GM18858 (cell line): ENCODE results near the gene BARD1.
A peak's percentile ranks its signal among the peaks of the same experiment; 100 is the strongest.
"Not testable (repeated sequence)": the region's sequence is repeated elsewhere in the genome, so short reads cannot be mapped to it uniquely, and the experiment has no call there.

Experiments
- ATAC-seq: cut with Tn5 transposase; IDR thresholded peaks from one replicate; pipeline ENCODE4 v1.9.1; 2021; ENCODE audit not compliant: unreplicated experiment

BARD1 gene

DNA sequence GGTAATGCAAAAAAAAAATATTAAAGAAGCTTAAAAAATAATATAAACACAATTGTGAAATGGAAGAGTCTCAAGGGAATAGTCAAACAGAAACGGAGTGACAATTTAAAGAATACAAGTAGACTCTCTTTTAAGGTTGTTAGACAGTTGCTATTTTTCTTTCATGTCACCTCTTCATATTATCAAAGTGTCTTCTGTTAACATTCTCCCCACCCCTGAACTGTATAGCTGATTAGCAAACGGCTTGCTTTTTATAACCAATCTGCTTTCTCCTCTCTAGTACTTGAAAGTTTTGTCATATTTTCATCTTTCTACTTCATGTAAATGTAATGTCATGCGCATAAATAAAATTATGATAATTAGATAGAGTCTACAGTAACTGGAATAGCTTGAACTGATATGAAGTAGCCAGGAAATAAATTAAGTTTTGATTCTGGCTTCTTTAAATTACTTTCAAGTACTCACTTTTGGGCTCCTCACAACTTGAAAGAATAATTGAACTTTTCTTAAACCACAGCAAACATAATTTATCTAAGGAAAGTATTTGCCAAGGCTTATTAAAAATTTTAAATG, 37.0 kb downstream of the BARD1 start:
- ATAC-seq, result no peak

DNA sequence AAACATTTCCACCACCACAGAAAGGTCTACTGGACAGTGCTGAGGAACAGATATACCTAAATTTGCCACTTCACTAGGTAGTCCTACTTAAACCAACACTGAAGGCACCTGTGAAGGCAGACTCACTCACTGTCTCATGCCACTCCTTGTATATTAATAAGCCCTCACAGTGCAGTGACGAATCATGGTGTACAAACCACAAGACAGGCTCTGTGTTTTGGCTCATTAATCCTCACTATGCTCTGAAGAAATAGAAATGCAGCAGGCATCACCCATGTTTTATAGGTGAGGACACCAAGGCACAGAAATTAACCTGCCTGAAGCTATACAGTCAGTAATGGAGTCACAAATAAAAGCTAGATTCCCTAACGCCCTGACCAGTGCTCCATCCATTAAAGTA, 44.3 kb downstream of the BARD1 start:
- no peak for ATAC-seq

DNA sequence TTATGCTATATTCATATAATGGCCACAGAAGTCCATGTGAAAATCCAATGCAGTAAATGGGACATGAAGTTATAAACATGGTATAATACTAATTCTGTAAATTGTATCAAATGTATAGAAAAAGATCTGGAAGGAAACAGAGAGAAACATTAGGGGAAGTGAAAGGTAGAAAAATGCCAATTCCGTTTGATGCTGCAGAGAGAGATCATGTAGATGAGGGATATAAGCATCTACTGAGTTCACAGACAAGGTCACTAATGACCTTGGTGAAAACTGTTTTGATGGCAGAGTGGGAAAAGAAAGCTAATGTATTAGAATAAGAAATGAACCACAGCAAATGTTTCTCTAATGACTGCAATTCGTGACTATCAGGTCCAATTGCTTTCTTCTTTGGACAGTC, 56.0 kb downstream of the BARD1 start:
- ATAC-seq, result no peak

DNA sequence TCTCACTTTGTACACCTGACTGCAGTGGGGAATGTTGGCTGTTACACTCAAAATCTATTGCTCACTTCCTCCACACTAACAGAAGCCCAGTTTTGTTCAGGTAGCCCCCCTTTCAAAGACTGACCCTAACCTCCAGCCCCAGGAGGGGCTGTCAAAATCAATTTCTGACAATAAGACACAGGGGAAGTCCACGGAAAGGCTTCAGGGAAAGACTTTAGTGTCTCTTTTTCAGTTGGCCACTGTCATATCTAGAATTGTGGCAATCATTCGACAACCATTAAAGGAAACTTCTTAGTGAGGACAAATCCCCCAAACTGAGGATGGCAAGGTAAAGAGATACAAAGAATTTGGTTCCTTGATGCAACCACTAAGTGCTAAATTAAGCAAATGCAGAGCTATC, 59.0 kb downstream of the BARD1 start:
- ATAC-seq, result no peak

DNA sequence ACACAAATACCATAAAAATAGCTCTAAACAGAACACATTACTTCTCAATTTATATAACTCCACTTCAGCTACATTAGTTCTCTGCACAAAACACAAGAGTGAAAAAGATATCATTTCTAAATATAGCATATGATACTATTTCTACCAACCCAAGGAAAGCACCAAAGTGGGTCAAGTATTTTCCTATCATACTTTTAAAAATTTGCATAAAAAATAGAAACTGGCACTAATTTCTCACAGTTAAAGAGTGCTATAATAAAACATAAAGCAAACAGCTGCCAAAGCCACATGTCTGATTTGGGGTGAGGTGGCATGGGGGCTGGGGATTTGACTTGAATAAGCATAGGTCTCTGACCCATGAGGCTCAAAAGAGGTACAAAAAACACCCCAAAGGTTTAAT, 61.5 kb downstream of the BARD1 start:
- ATAC-seq, result peak; percentile 50

DNA sequence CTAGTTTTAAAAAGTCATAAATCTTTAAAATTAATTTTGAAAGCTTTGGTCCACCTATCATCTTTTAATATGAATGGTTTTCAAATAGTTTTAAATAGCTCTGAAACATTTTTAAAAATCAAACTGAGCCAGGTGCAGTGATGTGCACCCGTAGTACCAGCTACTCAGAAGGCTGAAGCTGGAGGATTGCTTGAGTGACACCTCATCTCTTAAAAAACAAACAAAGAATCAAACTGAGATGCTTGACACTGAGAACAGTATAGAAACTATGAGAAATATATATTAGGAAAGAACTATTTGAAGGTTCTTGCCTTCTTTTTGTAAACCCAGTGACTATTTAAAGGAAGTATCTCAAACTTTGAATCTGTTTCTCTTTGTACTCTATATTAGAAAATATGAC, 67.4 kb downstream of the BARD1 start:
- ATAC-seq, result peak; percentile 34

DNA sequence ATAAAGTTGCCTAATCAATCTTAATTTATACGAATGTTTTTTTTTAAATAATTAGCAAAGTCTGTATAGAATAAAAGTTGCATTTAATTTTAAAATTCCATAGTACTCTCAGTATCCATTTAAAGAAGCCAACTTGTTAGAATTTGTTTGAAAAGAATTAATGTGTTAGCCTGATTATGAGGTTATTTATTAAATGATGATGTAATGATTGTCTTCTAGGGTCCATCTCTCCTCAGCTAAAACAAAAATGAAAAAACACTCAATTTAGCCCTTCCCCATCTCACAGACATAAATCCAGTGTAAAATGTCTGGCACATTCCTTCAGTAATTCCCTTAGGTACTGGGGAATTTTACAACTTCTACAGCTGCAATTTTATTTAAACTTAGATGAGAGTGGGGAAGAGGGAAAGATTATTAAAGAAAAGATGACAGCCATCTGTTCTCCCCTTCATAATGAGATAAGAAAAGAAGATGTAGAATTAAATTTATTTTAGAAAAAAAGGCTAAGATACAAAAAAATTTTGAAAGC, 68.6 kb downstream of the BARD1 start:
- no peak for ATAC-seq

DNA sequence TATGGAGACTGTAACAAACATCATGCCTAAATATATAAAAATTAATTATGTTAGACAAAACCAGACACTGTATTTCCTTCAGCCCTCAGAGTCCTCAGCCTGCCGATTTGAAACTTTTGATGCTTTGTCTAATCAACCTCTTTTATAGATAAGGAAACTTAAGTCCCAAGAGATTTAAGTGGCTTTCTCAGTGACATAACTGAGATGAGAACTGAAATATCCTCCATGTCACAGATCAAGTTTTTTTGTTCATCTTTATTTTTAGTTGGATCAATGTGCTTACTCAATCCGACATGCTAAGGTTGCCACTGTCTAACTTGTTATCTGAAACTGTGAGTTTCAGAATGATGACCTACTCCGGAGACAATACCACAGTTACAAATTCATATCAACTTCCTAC, 72.3 kb downstream of the BARD1 start:
- ATAC-seq, result peak; percentile 96

DNA sequence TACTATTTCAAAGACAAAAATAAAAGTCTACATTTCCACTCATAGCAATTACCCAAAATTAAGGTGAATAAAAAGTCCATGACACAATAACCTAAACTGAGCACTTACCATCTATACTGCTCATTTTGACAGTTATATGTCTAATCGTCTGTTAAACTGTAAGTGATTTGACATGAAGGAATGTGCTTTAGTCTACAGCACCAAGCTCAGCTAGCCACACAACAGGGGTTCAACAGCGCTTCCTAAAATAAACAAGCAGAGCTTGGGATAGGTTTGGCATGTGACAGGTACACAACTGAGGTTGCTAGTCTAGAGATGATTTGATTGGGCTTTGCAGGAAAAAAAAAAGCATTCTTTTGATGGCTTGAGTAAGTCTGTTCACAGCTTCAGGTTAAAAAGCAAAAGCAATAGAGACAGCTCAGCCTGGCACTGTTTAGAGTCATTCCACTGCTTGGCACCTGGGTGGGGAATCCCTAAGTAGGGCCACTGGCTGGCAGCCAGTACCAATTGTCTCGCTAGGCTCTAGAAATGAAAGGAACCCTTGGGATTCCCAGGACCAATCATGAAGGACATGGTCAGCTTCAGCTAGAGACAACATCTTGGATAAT, 78.6 kb downstream of the BARD1 start:
- peak; percentile 46 for ATAC-seq

DNA sequence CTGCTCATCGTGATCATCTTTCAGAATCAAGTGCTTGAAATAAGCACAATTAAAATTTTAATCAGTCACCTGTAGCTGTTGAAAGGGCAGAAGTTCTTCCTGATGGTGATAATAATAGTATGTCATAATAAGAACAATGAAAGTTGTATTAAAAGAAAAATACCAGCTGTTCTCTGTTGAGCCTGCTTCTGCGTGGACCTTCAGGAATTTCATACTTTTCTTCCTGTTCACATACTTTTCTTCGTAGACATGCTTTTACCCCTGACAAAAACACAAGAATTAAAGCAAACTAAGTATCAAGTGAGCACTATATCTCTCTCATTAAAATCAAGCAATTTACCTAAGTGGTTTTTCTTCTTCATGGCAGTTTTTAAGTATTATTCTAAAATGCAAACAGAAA, 79.2 kb downstream of the BARD1 start:
- ATAC-seq, result no peak

DNA sequence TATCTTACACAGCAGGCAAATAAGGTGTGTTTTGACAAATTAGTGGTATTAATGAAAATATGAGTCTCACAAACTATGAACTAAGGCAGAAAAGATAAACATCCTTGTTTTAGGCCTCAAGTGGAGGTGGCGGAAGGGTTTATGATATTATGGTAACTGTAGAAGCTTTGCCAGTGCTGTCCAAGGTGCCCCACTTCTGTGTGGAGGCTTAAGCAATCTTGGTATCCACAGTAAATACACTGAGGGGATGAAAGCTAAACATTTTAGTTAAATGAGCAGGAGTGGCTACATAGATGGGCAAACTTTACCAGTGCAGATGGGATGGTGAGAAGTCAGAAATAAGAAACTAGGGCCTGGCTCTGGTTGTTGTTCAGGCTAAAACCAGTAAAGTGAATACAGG, 84.7 kb downstream of the BARD1 start:
- ATAC-seq, result no peak

DNA sequence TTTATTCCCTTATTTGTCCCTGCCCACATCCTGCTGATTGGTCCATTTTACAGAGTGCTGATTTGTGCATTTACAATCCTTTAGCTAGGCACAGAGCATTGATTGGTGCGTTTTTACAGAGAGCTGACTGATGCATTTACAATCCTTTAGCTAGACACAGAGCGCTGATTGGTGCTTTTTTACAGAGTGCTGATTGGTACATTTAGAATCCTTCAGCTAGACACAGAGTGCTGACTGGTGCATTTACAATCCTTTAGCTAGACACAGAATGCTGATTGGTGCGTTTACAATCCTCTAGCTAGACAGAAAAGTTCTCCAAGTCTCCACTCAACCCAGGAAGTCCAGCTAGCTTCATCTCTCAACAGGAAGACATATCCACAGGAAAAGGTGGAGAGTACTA, 91.6 kb downstream of the BARD1 start:
- ATAC-seq, result not testable (repeated sequence)

DNA sequence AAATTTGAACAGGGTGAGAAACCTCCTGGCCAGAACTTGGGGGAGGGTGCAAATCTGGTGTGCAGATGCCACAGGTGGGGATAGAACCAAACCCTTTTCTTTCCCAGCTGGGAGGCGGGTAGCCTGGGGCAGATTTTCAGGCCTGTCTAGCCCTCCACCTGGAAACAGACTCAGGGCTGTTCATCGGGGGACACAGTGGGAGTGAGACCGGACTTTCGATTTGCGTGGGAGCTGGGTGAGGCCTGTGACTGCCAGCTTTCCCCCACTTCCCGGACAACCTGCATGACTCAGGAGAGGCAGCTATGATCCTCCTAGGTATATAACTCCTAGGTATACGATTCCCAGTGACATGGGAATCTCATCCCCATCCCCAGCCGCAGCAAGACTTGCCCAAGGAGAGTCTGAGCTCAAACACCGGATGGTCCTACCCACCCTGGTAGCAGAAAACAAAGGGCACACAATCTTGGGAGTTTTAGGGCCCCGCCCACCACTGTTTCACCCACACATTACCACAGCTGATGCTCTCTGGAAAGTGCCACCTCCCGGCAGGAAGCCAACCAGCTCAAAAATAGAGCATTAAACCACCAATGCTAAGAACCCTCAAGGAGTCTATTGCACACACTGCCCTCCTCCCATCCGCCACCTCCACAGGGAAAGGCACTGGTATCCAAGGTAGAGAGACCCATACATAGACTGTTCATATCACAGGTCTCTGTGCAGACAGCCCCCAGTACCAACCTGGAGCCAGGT, 92.5 kb downstream of the BARD1 start:
- ATAC-seq, result no peak

DNA sequence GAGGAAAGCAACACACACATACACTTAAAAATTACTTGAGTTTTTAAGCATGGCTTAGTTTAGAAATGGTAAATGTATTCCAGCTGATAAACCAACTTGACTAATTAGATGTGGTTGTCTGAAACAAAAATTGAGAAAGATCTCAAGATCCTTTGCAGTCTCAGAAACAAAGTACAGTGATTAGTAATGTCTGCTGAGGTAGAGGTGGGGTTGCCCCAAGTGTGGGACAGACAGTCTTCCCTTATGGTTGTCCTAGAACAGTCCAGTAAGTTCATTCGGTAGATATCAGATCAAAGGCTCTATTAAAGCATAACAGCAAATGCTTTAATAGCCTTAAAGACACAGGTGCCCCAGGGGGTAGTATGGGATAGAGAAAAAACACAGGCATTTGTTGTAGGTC, 94.5 kb downstream of the BARD1 start:
- no peak for ATAC-seq

DNA sequence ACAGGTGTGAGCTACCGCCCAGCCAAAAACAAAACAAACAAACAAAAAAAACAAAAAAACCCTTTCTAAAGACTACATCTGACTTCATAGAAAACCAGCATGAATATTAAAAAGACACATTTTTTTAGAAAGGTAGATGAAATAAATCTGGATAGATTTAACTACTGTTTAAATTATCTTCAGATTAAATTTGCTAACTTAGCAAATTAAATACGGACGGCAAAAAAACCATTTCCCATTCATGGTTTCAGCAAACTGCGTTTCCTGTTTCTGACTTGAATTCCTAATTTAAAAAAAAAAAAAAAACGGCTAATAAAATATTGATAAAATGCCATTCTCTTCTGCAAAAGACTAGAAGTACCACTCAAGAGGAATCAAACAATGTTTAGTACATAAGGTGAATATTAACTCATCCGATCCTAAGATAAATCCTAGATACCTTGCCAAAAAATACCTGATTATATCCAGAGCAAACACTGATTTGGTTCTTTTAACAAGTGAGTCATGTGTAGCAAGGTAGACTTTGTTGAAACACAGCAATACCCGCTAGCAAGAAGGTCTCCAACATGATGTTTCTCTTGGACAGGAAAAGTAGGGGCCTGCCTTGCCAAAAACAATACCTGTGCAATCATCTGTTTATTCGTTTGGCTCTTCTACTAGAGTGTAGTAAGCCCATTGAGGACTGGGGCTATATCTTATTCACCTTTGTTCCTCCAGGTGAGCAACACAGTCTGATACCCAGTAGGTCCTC, 96.2 kb downstream of the BARD1 start:
- no peak for ATAC-seq

DNA sequence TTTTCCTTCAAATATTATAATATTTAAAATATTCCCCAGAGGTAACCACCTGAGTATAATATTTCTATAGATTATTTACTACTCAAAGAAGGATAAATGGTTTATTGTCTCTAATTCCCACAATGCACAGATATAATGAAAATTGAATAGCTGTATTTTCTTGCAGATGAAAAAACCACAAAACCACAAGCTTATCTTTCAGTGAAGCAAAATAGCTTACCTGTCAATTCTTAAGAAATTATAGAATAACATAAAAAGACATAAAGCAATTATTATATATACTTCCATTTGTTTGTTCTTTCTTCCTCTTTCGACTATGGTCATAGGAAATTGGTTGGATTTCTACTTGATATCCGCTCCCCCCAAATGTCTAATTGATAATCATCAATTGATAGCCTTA, 98.8 kb downstream of the BARD1 start:
- ATAC-seq, result no peak

DNA sequence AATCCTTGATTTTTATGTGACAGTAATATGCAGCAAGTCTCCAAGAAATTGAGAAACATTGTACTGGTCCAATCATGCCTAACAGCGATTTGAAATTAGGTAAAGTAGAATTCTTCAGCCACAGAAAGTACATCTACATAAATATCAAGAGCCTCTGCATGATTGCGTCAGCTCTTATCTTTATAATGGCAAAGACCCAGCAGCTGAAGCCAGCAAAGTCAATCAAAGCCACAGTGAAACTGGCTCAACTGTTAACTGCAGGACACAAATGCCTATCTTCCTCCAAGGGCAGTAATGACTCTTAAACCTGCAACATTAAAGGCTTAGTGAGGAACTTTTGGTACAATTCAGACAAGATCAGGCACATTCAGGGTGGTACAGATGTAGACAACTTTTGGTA, 102.5 kb downstream of the BARD1 start:
- ATAC-seq, result no peak

DNA sequence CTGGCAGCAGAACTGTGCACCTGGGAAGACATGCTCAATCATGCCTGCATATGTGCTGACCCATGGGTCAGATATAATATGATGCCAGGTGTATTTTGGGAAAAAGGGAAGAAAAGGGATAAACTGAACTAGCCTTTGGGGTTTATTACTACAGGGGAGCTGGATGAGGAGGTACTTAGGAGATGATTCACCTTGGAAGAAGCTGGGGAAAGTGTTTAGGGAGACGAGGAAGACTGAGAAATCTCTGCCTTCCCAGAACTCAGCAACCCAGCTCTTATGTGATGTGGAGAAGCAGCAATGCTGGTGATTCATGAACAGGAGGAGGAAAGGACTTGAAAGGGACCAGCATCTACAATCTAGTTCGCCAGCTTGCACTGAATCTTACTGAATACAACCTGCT, 110.2 kb downstream of the BARD1 start:
- ATAC-seq, result no peak

DNA sequence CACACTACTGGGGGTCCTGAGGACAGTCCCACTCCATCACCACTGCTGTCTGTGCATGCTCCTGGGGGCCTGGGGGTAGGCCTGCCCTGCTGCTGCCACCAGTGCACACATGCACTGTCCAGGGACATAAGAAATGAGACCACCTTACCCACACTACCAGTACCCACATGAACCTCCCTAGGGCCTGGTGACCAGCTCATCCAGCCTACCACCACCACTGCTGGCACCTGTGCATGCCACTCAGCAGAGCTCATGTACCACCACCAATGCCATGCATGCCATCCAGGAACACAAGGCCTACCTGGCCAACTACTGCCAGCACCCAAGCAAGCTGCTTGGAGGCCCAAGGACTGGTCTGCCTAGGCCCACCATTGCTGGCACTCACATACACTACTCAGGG, 112.8 kb downstream of the BARD1 start:
- no peak for ATAC-seq

DNA sequence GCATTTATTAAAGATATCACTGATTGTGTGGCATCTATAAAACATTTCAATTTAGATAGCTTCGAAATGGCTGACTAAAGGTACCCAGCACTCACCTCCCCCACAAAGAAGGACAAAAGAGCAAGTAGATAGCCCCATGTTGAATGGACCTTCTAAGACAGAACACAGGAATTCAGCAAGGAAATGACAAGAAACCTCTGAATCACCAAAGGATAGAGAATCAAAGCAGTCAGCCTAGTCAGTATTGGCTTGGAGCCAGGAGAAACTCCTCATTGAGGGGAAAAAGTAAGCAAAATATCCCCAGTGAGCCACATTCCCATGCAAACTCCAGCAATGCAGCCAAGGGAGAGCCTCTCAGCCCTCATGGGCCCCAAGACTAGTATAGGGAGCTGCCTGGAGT, 113.7 kb downstream of the BARD1 start:
- ATAC-seq, result no peak

DNA sequence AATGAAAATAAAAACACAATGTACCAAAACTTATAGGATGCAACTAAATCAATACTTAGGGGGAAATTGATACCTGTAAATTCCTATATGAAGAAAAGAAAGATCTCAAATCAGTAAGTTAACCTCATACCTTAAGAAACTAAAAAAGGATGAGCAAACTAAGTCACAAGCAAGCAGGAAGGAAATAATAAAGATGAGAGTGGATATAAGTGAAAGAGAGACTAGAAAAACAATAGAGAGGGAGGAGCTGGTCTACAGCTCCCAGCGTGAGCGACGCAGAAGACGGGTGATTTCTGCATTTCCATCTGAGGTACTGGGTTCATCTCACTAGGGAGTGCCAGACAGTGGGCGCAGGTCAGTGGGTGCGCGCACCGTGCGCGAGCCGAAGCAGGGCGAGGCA, 125.9 kb downstream of the BARD1 start:
- peak; percentile 61 for ATAC-seq

DNA sequence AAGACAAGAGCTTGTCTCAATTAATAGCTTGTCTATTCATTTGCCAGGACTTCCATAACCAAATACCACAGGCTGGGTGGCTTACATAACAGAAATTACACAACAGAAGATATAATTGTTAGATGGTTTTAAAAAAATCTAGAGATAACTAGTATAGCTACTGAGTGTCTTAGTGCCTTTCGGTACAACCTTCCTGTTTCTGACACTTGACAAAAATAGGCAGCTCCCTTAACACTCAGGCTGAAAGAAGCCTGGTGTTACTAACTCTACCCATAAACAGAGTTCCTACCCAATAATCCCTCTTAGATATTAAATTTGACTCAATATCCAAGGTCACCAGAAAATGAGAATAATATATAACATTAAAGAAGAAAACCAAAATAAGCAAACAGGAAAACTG, 129.7 kb downstream of the BARD1 start:
- peak; percentile 43 for ATAC-seq
